ENCODE data around the gene GLT1D1. TPM values are rescaled to one million over a fixed set of nuclear protein-coding genes. Genes with fewer than 3 reads are reported as not detected.
A peak's percentile ranks its signal among the peaks of the same experiment; 100 is the strongest.

The GLT1D1 gene
- polyA plus RNA-seq (2012; rRNA removed) = 0.05 and 0.06 TPM in 2 replicates
- polyA plus RNA-seq (2012; cell fraction: cytosol; rRNA removed) = 0.14 and 0.21 TPM in 2 replicates
- 0.02 and 0.08 TPM in 2 replicates for polyA plus RNA-seq (2012; cell fraction: nucleus; rRNA removed)

GRCh38 chr12:128852885-128853599 lies at the start of gene GLT1D1:
TSS of gene GLT1D1 (plus strand) at chr12:128853478. CDS start at chr12:128853582, 104 bp downstream.
- CTCF ChIA-PET = interaction anchor here (1.2 kb wide), 1 partner anchor 27 kb away, joined by 4 read pairs; no protein-coding TSS in a partner anchor
- no peaks in the 10 kb centered on the region for H3F3A ChIP-seq (replicated peaks; ENCODE audit: insufficient read depth)
- no peaks in the 10 kb centered on the region for H3K36me3 ChIP-seq (replicated peaks in 1 of 2; ENCODE audit: control insufficient read depth in 1 of 2, insufficient read depth in 2 of 2, low read length in 1 of 2)
- H3K9me3 ChIP-seq = no peaks in the 10 kb centered on the region
- DNase-seq = no peak
- H3K9ac ChIP-seq = no peak within 1 kb of the TSS
- H3K9me2 ChIP-seq = no peaks in the 10 kb centered on the region
- H3K4me2 ChIP-seq = no peak within 1 kb of the TSS
- H3K27ac ChIP-seq (ENCODE audit: low read depth in 2 of 2, low read length in 1 of 2) = no peak within 1 kb of the TSS
- no peaks in the 10 kb centered on the region for H3K79me2 ChIP-seq (ENCODE audit: insufficient read depth)
- no peaks in the 10 kb centered on the region for H4K20me1 ChIP-seq (ENCODE audit: insufficient read depth)
- WGBS (ENCODE audit: low lambda C conversion rate) = 42% methylated on average over 8 of the region's 56 CpGs
- H3K4me1 ChIP-seq (ENCODE audit: control insufficient read depth in 1 of 2, insufficient read depth in 2 of 2, low read depth in 1 of 2, low read length in 1 of 2) = no peaks in the 10 kb centered on the region
- H3K27me3 ChIP-seq (ENCODE audit: insufficient read depth) = no peaks in the 10 kb centered on the region
- no peak for TF ChIP-seq JUND (IDR thresholded peaks at IDR 0.05)
- TF ChIP-seq, protein P1, sequence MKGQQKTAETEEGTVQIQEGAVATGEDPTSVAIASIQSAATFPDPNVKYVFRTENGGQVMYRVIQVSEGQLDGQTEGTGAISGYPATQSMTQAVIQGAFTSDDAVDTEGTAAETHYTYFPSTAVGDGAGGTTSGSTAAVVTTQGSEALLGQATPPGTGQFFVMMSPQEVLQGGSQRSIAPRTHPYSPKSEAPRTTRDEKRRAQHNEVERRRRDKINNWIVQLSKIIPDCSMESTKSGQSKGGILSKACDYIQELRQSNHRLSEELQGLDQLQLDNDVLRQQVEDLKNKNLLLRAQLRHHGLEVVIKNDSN (IDR thresholded peaks at IDR 0.05; ENCODE audit: borderline replicate concordance, low read depth) = no peak
- TF ChIP-seq RFX5 (IDR thresholded peaks at IDR 0.05; ENCODE audit: low read length) = no peak
- TF ChIP-seq MXI1 (IDR thresholded peaks at IDR 0.05; ENCODE audit: low read depth, low read length) = no peak
- TF ChIP-seq YY1 (IDR thresholded peaks at IDR 0.05; ENCODE audit: low read depth) = no peak
- TF ChIP-seq, protein P2, sequence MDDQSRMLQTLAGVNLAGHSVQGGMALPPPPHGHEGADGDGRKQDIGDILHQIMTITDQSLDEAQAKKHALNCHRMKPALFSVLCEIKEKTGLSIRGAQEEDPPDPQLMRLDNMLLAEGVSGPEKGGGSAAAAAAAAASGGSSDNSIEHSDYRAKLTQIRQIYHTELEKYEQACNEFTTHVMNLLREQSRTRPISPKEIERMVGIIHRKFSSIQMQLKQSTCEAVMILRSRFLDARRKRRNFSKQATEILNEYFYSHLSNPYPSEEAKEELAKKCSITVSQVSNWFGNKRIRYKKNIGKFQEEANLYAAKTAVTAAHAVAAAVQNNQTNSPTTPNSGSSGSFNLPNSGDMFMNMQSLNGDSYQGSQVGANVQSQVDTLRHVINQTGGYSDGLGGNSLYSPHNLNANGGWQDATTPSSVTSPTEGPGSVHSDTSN (IDR thresholded peaks at IDR 0.05) = no peak
- no peak for TF ChIP-seq MAX (IDR thresholded peaks at IDR 0.05; ENCODE audit: low read depth)
- no peak for TF ChIP-seq FOXM1 (IDR thresholded peaks at IDR 0.05; ENCODE audit: low read depth)
- POLR2A ChIA-PET = interaction anchor here (1.3 kb wide), 1 partner anchor 29 kb away, joined by 5 read pairs; the partner anchor contains the start of gene SLC15A4
- no peak within 1 kb of the TSS for H2AFZ ChIP-seq (ENCODE audit: low read depth)
- H3K4me3 ChIP-seq (ENCODE audit: low read depth in 2 of 2, low read length in 1 of 2) = peak within 1 kb of the TSS in 1 of 2 experiments; percentile 39; a peak in 2 of 4 replicates

- H4K20me1 ChIP-seq (ENCODE audit: insufficient read depth) = peaks cover 6% of the 10 kb centered on the region
- H3F3A ChIP-seq (replicated peaks; ENCODE audit: insufficient read depth) = peaks cover 17% of the 10 kb centered on the region
- no peaks in the 10 kb centered on the region for H3K9me3 ChIP-seq
- POLR2A ChIA-PET = no interaction called here
- H3K79me2 ChIP-seq (ENCODE audit: insufficient read depth) = peaks cover 44% of the 10 kb centered on the region
- H3K36me3 ChIP-seq (replicated peaks in 1 of 2; ENCODE audit: control insufficient read depth in 1 of 2, insufficient read depth in 2 of 2, low read length in 1 of 2) = peaks cover 49 to 59% of the 10 kb centered on the region in 2 experiments
- H3K4me2 ChIP-seq = no peak overlapping the region
- H3K4me3 ChIP-seq (ENCODE audit: low read depth in 2 of 2, low read length in 1 of 2) = no peak overlapping the region
- TF ChIP-seq MAX (IDR thresholded peaks at IDR 0.05; ENCODE audit: low read depth) (no peak), RFX5 (IDR thresholded peaks at IDR 0.05; ENCODE audit: low read length) (no peak), RAD21 (IDR thresholded peaks at IDR 0.05; ENCODE audit: low read length) (no peak), TEAD4 (IDR thresholded peaks at IDR 0.05; ENCODE audit: borderline replicate concordance, insufficient read depth) (no peak), ZBTB33 (IDR thresholded peaks at IDR 0.05; ENCODE audit: borderline replicate concordance, low read depth) (no peak), MXI1 (IDR thresholded peaks at IDR 0.05; ENCODE audit: low read depth, low read length) (no peak), CTCF (IDR thresholded peaks at IDR 0.05) (no peak), TAF1 (IDR thresholded peaks at IDR 0.05; ENCODE audit: borderline replicate concordance, low read depth, low read length) (no peak), NFIC (IDR thresholded peaks at IDR 0.05; ENCODE audit: borderline replicate concordance) (no peak), GABPA (IDR thresholded peaks at IDR 0.05; ENCODE audit: low read depth) (no peak), POLR2AphosphoS5 (IDR thresholded peaks at IDR 0.05; ENCODE audit: low read depth, low read length) (no peak)
- TF ChIP-seq, protein P1 (IDR thresholded peaks at IDR 0.05; ENCODE audit: borderline replicate concordance, low read depth) = no peak
- TF ChIP-seq, protein P2 (IDR thresholded peaks at IDR 0.05) = no peak
- H3K9me2 ChIP-seq = no peaks in the 10 kb centered on the region
- no peak for DNase-seq
- H3K9ac ChIP-seq = no peak overlapping the region
- peaks cover 0 to 6% of the 10 kb centered on the region in 2 experiments; a peak in 2 of 4 replicates for H3K4me1 ChIP-seq (ENCODE audit: control insufficient read depth in 1 of 2, insufficient read depth in 2 of 2, low read depth in 1 of 2, low read length in 1 of 2)
- CTCF ChIA-PET = no interaction called here
- H2AFZ ChIP-seq (ENCODE audit: low read depth) = no peak overlapping the region
- no peak overlapping the region for H3K27ac ChIP-seq (ENCODE audit: low read depth in 2 of 2, low read length in 1 of 2)
- WGBS (ENCODE audit: low lambda C conversion rate) = 92% methylated on average over 9 of the region's 9 CpGs
- H3K27me3 ChIP-seq (ENCODE audit: insufficient read depth) = no peaks in the 10 kb centered on the region
Measured at GRCh38 chr12:128803788-128804187, 49.5 kb upstream of the GLT1D1 start.
